Measurements from ENCODE around the gene TYW3. TPM values are rescaled to one million over a fixed set of nuclear protein-coding genes. Genes with fewer than 3 reads are reported as not detected.

The TYW3 gene
- total and polyA plus RNA-seq, 2 donors (not counting 1 experiment from before 2014, with no cell fraction given), result 6.9 to 22.6 TPM

DNA sequence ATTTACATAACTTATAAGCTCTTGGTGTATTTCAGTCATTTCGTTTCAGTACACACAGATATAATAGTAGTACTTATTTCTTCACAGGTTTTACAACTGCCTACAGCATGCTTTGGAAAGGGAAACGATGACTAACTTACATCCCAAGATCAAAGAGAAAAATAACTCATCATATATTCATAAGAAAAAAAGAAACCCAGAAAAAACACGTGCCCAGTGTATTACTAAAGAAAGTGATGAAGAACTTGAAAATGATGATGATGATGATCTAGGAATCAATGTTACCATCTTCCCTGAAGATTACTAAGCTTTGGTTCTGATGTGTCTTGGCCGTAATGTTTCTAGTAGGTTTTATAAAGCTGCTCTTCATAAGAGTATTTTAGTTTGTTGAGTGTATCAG, 30.9 kb downstream of the TYW3 start:
- ATAC-seq (ENCODE audit: low read depth) (no peak), DNase-seq (no peak)
- no peaks in the 10 kb centered on the region for H3K4me1 Mint-ChIP-seq
- H3K4me1 ChIP-seq (ENCODE audit: control insufficient read depth in 2 of 2, insufficient read depth in 2 of 2, low read length in 2 of 2), result no peaks in the 10 kb centered on the region
- H3K27ac ChIP-seq (ENCODE audit: low read length in 2 of 2), result no peak overlapping the region
- H3K27me3 ChIP-seq (replicated peaks in 1 of 4; ENCODE audit: control extremely low read depth in 1 of 4, control insufficient read depth in 3 of 4, insufficient read depth in 4 of 4, low read length in 3 of 4), result no peaks in the 10 kb centered on the region
- intact Hi-C loops (cut with micrococcal nuclease), result no loop called here
- no peaks in the 10 kb centered on the region for H3K79me2 ChIP-seq (ENCODE audit: control insufficient read depth, insufficient read depth, low read length)
- TF ChIP-seq EZH2 (IDR thresholded peaks at IDR 0.05; ENCODE audit: borderline replicate concordance, insufficient read depth, low read depth, low read length, poor library complexity, severe bottlenecking) (no peak), CTCF (IDR thresholded peaks at IDR 0.05) (no peak)
- H3K4me3 Mint-ChIP-seq, result no peak overlapping the region
- H3K4me2 ChIP-seq (replicated peaks; ENCODE audit: low read depth, low read length, poor library complexity, severe bottlenecking), result no peak overlapping the region
- H3K9me3 Mint-ChIP-seq (ENCODE audit: insufficient read depth), result no peaks in the 10 kb centered on the region
- CTCF ChIA-PET, result interaction anchor here (0.9 kb wide), 1 partner anchor 8 kb away, joined by 3 read pairs; no protein-coding TSS in a partner anchor
- no peak overlapping the region for H3K4me3 ChIP-seq (ENCODE audit: control extremely low read depth in 1 of 5, extremely low read depth in 1 of 5, insufficient read depth in 1 of 5, low read depth in 2 of 5, low read length in 4 of 5)
- H3K27ac Mint-ChIP-seq, result no peak overlapping the region
- no peak overlapping the region for H2AFZ ChIP-seq (ENCODE audit: insufficient read depth, low read depth, low read length, poor library complexity, severe bottlenecking)
- H3K9me3 ChIP-seq (ENCODE audit: control extremely low read depth in 1 of 3, control insufficient read depth in 2 of 3, insufficient read depth in 1 of 3, low read length in 2 of 3), result no peaks in the 10 kb centered on the region
- no peak overlapping the region for H3K9ac ChIP-seq (ENCODE audit: low read length)
- no peaks in the 10 kb centered on the region for H3K27me3 Mint-ChIP-seq
- peaks cover 17 to 25% of the 10 kb centered on the region in 2 experiments for H3K36me3 ChIP-seq (replicated peaks in 1 of 2; ENCODE audit: control extremely low read depth in 1 of 2, control insufficient read depth in 1 of 2, extremely low read depth in 1 of 2, insufficient read depth in 2 of 2, low read length in 1 of 2)
- POLR2A ChIA-PET, result no interaction called here
- no peaks in the 10 kb centered on the region for H4K20me1 ChIP-seq (ENCODE audit: control insufficient read depth, insufficient read depth, low read length, poor library complexity, severe bottlenecking)
- no CpG with 5 or more reads among the region's 4 CpGs for WGBS (ENCODE audit: insufficient coverage)

- Histone ChIP-seq H2AFZ (ENCODE audit: insufficient read depth, low read depth, low read length, poor library complexity, severe bottlenecking) (no peak overlapping the region), H4K20me1 (ENCODE audit: control insufficient read depth, insufficient read depth, low read length, poor library complexity, severe bottlenecking) (no peaks in the 10 kb centered on the region), H3K27ac (ENCODE audit: low read length in 2 of 2) (no peak overlapping the region), H3K79me2 (ENCODE audit: control insufficient read depth, insufficient read depth, low read length) (no peaks in the 10 kb centered on the region), H3K4me1 (ENCODE audit: control insufficient read depth in 2 of 2, insufficient read depth in 2 of 2, low read length in 2 of 2) (no peaks in the 10 kb centered on the region), H3K27me3 (replicated peaks in 1 of 4; ENCODE audit: control extremely low read depth in 1 of 4, control insufficient read depth in 3 of 4, insufficient read depth in 4 of 4, low read length in 3 of 4) (no peaks in the 10 kb centered on the region), H3K9ac (ENCODE audit: low read length) (no peak overlapping the region), H3K36me3 (replicated peaks in 1 of 2; ENCODE audit: control extremely low read depth in 1 of 2, control insufficient read depth in 1 of 2, extremely low read depth in 1 of 2, insufficient read depth in 2 of 2, low read length in 1 of 2) (peaks cover 5 to 17% of the 10 kb centered on the region in 2 experiments), H3K9me3 (ENCODE audit: control extremely low read depth in 1 of 3, control insufficient read depth in 2 of 3, insufficient read depth in 1 of 3, low read length in 2 of 3) (no peaks in the 10 kb centered on the region), H3K4me2 (replicated peaks; ENCODE audit: low read depth, low read length, poor library complexity, severe bottlenecking) (no peak overlapping the region), H3K4me3 (ENCODE audit: control extremely low read depth in 1 of 5, extremely low read depth in 1 of 5, insufficient read depth in 1 of 5, low read depth in 2 of 5, low read length in 4 of 5) (no peak overlapping the region)
- DNase-seq (no peak), ATAC-seq (ENCODE audit: low read depth) (no peak)
- no peaks in the 10 kb centered on the region for H3K27me3 Mint-ChIP-seq
- no peaks in the 10 kb centered on the region for H3K4me1 Mint-ChIP-seq
- no peaks in the 10 kb centered on the region for H3K9me3 Mint-ChIP-seq (ENCODE audit: insufficient read depth)
- no CpG with 5 or more reads among the region's 2 CpGs for WGBS (ENCODE audit: insufficient coverage)
- intact Hi-C loops (cut with micrococcal nuclease), result no loop called here
- ChIA-PET POLR2A (no interaction called here), CTCF (interaction anchor here (1.1 kb wide), 1 partner anchor 109 kb away, joined by 3 read pairs; no protein-coding TSS in a partner anchor)
- no peak overlapping the region for H3K27ac Mint-ChIP-seq
- no peak overlapping the region for H3K4me3 Mint-ChIP-seq
- TF ChIP-seq CTCF (IDR thresholded peaks at IDR 0.05) (no peak), EZH2 (IDR thresholded peaks at IDR 0.05; ENCODE audit: borderline replicate concordance, insufficient read depth, low read depth, low read length, poor library complexity, severe bottlenecking) (no peak)
Observed at GRCh38 chr1:74766579-74766978, 33.6 kb downstream of the TYW3 start.
